GM12801 (cell line): ENCODE measurements around the gene TMEM163.

Experiments used
- CTCF ChIP-seq: IDR thresholded peaks from one replicate; pipeline ENCODE4 v1.5.1; 2011; ENCODE audit warnings: control low read depth; ENCODE audit not compliant: insufficient read length; ENCODE audit errors: extremely low read depth

TMEM163 gene

GRCh38 chr2:134721596-134721995 is 2.8 kb upstream of the TMEM163 start:
- TF ChIP-seq CTCF, result no peak

- no peak for TF ChIP-seq CTCF
Measured at GRCh38 chr2:134718023-134718816, 580 bp downstream of the TMEM163 start.

DNA sequence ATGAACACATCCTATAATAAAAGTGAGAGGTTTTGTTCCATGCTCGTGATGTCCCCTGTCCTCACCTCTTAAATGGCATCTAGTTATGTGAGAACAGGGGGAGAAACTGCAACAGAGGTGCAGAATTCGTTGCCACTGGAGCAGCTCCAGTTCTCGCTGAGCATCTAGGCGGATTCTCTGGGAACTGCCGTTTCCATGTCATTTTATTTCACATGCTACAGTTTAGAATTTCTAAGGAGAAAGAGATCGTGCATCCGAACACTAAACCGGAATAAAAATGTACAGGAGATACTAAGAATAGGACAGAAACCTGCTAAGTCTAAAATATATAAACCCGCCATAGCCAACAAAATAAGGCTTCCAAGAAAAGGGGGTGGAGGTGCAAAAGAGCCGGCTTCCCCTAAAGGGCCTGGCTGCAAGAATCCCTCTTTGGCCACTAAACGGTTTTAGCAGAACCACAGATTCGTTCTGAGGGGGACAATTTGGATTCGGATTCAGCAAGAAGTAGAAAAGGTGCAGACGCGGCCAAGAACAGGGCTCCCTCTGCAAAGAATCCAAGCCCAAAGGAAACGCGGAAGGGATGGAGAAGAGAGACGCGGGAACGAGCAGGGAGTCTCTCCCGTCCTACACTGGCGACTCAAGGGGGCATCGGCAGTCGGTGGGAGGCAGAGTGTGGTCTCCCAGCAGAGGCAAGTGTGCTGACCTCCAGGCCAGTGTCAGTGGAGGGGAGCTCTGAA is 1.3 kb downstream of the TMEM163 start:
- no peak for TF ChIP-seq CTCF

DNA sequence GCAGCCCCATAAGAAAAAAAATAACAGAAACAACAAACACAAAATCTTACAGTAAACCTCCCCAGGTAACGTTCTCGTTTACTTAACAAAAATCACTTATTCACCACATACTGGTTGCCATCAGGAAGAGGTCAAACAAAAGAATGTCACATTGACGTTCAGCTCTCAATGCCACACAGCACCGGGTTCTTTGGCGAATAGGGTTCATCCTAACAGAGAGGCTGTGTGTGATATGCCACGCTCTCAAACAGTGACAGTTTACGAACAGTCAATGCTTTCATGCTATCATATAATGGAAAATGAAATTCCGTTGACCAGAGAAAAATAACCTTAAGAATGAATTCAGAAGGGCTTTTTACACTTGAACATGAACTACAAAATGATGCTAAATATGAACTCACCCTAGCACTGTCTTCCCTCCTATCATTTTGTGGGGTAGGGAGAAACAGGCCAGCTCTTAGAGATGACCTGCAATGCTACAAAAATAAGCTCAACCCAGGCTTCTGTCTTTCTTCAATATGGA is 2.0 kb downstream of the TMEM163 start:
- no peak for TF ChIP-seq CTCF

DNA sequence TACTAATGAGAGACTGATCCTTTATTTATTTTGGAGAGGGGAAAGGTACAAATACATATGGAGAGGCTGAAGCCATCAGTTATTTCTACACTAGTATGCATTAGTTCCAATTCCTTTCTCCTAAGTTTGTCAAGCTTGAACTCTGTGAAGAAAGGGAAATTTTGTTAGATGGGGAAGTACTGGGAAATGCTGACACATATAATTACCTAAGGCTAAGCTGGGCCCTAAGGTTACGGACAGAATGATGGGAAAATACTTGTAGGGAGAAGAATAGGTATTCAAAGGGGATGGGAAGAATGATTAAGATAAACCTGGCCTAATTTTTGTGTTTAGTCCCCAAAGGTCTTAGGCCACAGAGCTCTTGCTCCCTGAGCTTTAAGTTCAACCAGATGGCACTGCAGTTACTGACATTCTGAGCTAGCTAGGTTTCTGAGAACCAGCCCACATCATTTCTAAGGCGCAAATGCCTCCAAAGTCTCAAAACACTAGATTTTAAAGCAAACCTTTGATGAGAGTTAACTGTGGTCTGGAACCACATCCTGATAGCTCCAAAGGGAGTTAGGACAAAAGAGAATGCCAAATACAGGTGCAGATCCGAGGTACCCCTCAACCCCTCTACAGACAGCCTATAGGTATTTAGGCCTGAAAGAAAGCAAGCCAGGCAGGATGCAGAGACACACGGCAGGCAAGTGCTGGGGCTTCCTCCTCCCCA is 2.7 kb downstream of the TMEM163 start:
- TF ChIP-seq CTCF, result no peak

- TF ChIP-seq CTCF, result no peak
Measured at GRCh38 chr2:134714228-134714627, 4.6 kb downstream of the TMEM163 start.

GRCh38 chr2:134713606-134714005 is 5.2 kb downstream of the TMEM163 start:
- no peak for TF ChIP-seq CTCF
